Body of pancreas (tissue), 4 donors: Measurements from ENCODE around the gene IFITM5.
A peak's percentile ranks its signal among the peaks of the same experiment; 100 is the strongest.

Experiments
- CTCF ChIP-seq, 7 experiments: fragments of 450-650 bp in 4 of 7; fragments of 200-600 bp in 3 of 7; sonication (generic) in 3 of 7; IDR thresholded peaks; one replicate each; pipeline ENCODE4 v1.5.1; 2016 to 2019; ENCODE audit warnings: antibody characterized with exemption in 7 of 7
- POLR2A ChIP-seq, 3 donors: fragments of 450-650 bp; IDR thresholded peaks; one replicate each; pipeline ENCODE4 v1.6.1; 2016; ENCODE audit warnings: antibody characterized with exemption in 3 of 3, mild to moderate bottlenecking in 2 of 3

GRCh38 chr11:288478-289397, 10.6 kb downstream of the IFITM5 start, which contains the start of gene PGGHG:
- TF ChIP-seq CTCF (IDR thresholded peaks at IDR 0.05) = no peak
- TF ChIP-seq POLR2A (IDR thresholded peaks at IDR 0.05) = peak in 2 of 3 donors; percentile 10 to 63
